Smooth muscle cell (in vitro differentiated cells): ENCODE results near the gene RPEL1. TPM values are rescaled to one million over a fixed set of nuclear protein-coding genes. Genes with fewer than 3 reads are reported as not detected.
A peak's percentile ranks its signal among the peaks of the same experiment; 100 is the strongest.

Source experiments
- DNase-seq: peaks from one replicate; lab custom pipeline; 2025; ENCODE audit not compliant: unreplicated experiment; lab: John Stamatoyannopoulos, UW
- H2AFZ ChIP-seq: fragments of 200-600 bp; sonication (generic); 2 replicates; pipeline ENCODE4 v1.6.0; 2016; ENCODE audit warnings: antibody characterized with exemption, low read depth, mild to moderate bottlenecking
- H3F3A ChIP-seq: fragments of 200-600 bp; sonication (generic); 2 replicates; pipeline ENCODE4 v1.6.0; 2017; ENCODE audit warnings: antibody characterized with exemption, low read depth
- H3K27ac ChIP-seq: fragments of 200-600 bp; sonication (generic); 2 replicates; pipeline ENCODE4 v1.5.1; 2016; ENCODE audit warnings: low read depth, mild to moderate bottlenecking
- H3K27me3 ChIP-seq: fragments of 200-600 bp; sonication (generic); 2 replicates; pipeline ENCODE4 v1.6.1; 2016; ENCODE audit warnings: low read depth, mild to moderate bottlenecking
- H3K36me3 ChIP-seq: fragments of 200-600 bp; sonication (generic); 2 replicates; pipeline ENCODE4 v1.5.1; 2016; ENCODE audit warnings: low read depth
- H3K4me1 ChIP-seq: fragments of 200-600 bp; sonication (generic); 2 replicates; pipeline ENCODE4 v1.5.1; 2016; ENCODE audit warnings: low read depth
- H3K4me2 ChIP-seq: fragments of 200-600 bp; sonication (generic); 2 replicates; pipeline ENCODE4 v1.6.0; 2016; ENCODE audit warnings: mild to moderate bottlenecking
- H3K4me3 ChIP-seq: fragments of 200-600 bp; sonication (generic); 2 replicates; pipeline ENCODE4 v1.5.1; 2016; ENCODE audit warnings: mild to moderate bottlenecking
- H3K79me2 ChIP-seq: fragments of 200-600 bp; sonication (generic); 2 replicates; pipeline ENCODE4 v1.6.0; 2016; ENCODE audit warnings: low read depth, mild to moderate bottlenecking
- H3K9ac ChIP-seq: fragments of 200-600 bp; sonication (generic); 2 replicates; pipeline ENCODE4 v1.6.0; 2016; ENCODE audit warnings: low read depth
- H3K9me3 ChIP-seq: fragments of 200-600 bp; sonication (generic); replicated peaks from 2 replicates; pipeline ENCODE4 v1.5.1; 2016; ENCODE audit warnings: low read depth
- H4K20me1 ChIP-seq: fragments of 200-600 bp; sonication (generic); 2 replicates; pipeline ENCODE4 v1.6.0; 2016; ENCODE audit warnings: low read depth
- WGBS: methylation state at CpG from one replicate; pipeline ENCODE4 v1.1.7; 2016; ENCODE audit warnings: low lambda C conversion rate; 5-methylcytosine and 5-hydroxymethylcytosine counted together
- polyA plus RNA-seq: library from polyadenylated mRNA; unstranded; fragments of >200 nt; fragmentation: Nextera tagmentation; extraction: Ambion mirVana; gene quantifications from 2 replicates; pipeline ENCODE4 v1.2.1, GENCODE V29; 2016
- total RNA-seq: library from RNA; depleted of rRNA; stranded (reverse); fragments of >200 nt; gene quantifications from 2 replicates; pipeline ENCODE4 v1.2.3, GENCODE V29; 2014
- TF ChIP-seq, protein P1 (sequence below): fragments of 200-600 bp; sonication (generic); IDR thresholded peaks from 2 replicates; pipeline ENCODE4 v1.5.1; 2017; ENCODE audit warnings: borderline replicate concordance, mild to moderate bottlenecking, antibody characterized with exemption; ENCODE audit not compliant: insufficient read depth, poor library complexity, severe bottlenecking

The RPEL1 gene
- total and polyA plus RNA-seq, 2 experiments from 2014 or later = not detected

GRCh38 chr10:103232772-103233488 lies 12.8 kb upstream of the RPEL1 start:
- 61% methylated on average over 7 of the region's 7 CpGs for WGBS
- Histone ChIP-seq H2AFZ (no peak overlapping the region), H3K4me1 (peaks cover 11% of the 10 kb centered on the region), H4K20me1 (no peaks in the 10 kb centered on the region), H3K36me3 (no peaks in the 10 kb centered on the region), H3K79me2 (no peaks in the 10 kb centered on the region), H3K9ac (no peak overlapping the region), H3K4me2 (peak overlapping the region; percentile 4), H3F3A (peaks cover 9% of the 10 kb centered on the region), H3K27ac (no peak overlapping the region), H3K27me3 (no peaks in the 10 kb centered on the region), H3K9me3 (no peaks in the 10 kb centered on the region), H3K4me3 (no peak overlapping the region)
- TF ChIP-seq, protein P1, sequence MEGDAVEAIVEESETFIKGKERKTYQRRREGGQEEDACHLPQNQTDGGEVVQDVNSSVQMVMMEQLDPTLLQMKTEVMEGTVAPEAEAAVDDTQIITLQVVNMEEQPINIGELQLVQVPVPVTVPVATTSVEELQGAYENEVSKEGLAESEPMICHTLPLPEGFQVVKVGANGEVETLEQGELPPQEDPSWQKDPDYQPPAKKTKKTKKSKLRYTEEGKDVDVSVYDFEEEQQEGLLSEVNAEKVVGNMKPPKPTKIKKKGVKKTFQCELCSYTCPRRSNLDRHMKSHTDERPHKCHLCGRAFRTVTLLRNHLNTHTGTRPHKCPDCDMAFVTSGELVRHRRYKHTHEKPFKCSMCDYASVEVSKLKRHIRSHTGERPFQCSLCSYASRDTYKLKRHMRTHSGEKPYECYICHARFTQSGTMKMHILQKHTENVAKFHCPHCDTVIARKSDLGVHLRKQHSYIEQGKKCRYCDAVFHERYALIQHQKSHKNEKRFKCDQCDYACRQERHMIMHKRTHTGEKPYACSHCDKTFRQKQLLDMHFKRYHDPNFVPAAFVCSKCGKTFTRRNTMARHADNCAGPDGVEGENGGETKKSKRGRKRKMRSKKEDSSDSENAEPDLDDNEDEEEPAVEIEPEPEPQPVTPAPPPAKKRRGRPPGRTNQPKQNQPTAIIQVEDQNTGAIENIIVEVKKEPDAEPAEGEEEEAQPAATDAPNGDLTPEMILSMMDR = no peak
- no peak for DNase-seq

- WGBS = 94% methylated on average over 2 of the region's 2 CpGs
Measured at GRCh38 chr10:103235775-103236174, 9.9 kb upstream of the RPEL1 start.

DNA sequence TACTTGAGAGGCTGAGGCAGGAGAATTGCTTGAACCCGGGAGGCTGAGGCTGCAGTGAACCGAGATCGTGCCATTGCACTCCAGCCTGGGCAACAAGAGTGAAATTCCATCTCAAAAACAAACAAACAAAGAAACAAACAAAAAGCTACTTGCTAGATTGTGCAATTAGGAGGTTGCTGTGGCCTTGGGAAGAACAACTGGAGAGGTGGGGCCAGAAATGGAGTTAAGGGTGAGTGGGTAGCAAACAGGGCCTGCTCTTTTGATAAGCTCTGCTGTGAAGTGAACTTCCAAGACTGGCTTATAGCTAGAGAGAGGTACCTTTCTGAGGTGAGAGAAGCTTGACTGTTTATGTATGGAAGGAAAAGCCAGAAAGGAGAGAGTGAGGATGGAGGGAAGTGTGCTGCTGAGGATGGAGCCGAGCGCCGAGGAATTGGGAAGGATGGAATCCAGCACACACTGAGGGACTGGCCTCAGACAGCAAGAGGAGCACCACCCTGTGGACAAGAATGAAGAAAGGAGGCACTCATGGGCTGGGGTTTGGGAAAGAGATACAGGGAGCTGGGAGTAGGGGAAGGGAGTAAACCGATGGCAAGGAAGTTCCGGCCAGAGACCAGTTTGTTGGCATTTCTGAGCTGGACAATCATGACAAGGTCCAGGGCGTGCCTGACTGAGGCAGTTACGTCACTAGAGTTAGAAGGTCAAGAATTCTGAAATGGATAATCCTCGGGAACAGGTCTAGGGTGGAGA lies 7.0 kb upstream of the RPEL1 start:
- WGBS = 56% methylated on average over 11 of the region's 11 CpGs
- Histone ChIP-seq H3K36me3 (no peaks in the 10 kb centered on the region), H3K27ac (peak overlapping the region; percentile 75)

More at GRCh38 chr10:103235775-103236174, 9.9 kb upstream of the RPEL1 start:
- Histone ChIP-seq H3K9ac (no peak overlapping the region), H3K9me3 (no peaks in the 10 kb centered on the region), H3K36me3 (no peaks in the 10 kb centered on the region), H4K20me1 (no peaks in the 10 kb centered on the region), H3K4me2 (no peak overlapping the region), H3K4me1 (peaks cover 10% of the 10 kb centered on the region), H3K27me3 (no peaks in the 10 kb centered on the region), H3K4me3 (no peak overlapping the region), H3F3A (peaks cover 9% of the 10 kb centered on the region), H3K79me2 (no peaks in the 10 kb centered on the region), H3K27ac (no peak overlapping the region), H2AFZ (no peak overlapping the region)
- TF ChIP-seq, protein P1 = no peak
- DNase-seq = no peak

More for the DNA sequence above, 7.0 kb upstream of the RPEL1 start:
- H3K9me3 ChIP-seq = no peaks in the 10 kb centered on the region
- no peak overlapping the region for H3K4me3 ChIP-seq
- H3K9ac ChIP-seq = no peak overlapping the region
- peak overlapping the region; percentile 5 for H2AFZ ChIP-seq
- no peaks in the 10 kb centered on the region for H3K79me2 ChIP-seq
- no peaks in the 10 kb centered on the region for H4K20me1 ChIP-seq
- peaks cover 6% of the 10 kb centered on the region for H3F3A ChIP-seq
- peaks cover 4% of the 10 kb centered on the region for H3K4me1 ChIP-seq
- no peak overlapping the region for H3K4me2 ChIP-seq
- TF ChIP-seq, protein P1 = no peak
- H3K27me3 ChIP-seq = no peaks in the 10 kb centered on the region
- DNase-seq = no peak
